Astrocyte (in vitro differentiated cells and primary cell): ENCODE measurements around the gene TARBP2.

Experiments
- EZH2 ChIP-seq: IDR thresholded peaks from 2 replicates; pipeline ENCODE4 v1.6.1; 2012; ENCODE audit warnings: mild to moderate bottlenecking, low read length, inconsistent platforms; ENCODE audit not compliant: insufficient read depth
- TF ChIP-seq, protein P1 (sequence below): IDR thresholded peaks from 2 replicates; pipeline ENCODE4 v1.5.1; 2011; ENCODE audit warnings: low read depth, mild to moderate bottlenecking, inconsistent platforms, low read length, moderate library complexity; ENCODE audit not compliant: insufficient read depth

GRCh38 chr12:53499266-53500141 lies 1.6 kb upstream of the TARBP2 start, which contains the start of gene MAP3K12:
- TF ChIP-seq, protein P1, sequence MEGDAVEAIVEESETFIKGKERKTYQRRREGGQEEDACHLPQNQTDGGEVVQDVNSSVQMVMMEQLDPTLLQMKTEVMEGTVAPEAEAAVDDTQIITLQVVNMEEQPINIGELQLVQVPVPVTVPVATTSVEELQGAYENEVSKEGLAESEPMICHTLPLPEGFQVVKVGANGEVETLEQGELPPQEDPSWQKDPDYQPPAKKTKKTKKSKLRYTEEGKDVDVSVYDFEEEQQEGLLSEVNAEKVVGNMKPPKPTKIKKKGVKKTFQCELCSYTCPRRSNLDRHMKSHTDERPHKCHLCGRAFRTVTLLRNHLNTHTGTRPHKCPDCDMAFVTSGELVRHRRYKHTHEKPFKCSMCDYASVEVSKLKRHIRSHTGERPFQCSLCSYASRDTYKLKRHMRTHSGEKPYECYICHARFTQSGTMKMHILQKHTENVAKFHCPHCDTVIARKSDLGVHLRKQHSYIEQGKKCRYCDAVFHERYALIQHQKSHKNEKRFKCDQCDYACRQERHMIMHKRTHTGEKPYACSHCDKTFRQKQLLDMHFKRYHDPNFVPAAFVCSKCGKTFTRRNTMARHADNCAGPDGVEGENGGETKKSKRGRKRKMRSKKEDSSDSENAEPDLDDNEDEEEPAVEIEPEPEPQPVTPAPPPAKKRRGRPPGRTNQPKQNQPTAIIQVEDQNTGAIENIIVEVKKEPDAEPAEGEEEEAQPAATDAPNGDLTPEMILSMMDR, result no peak
- no peak for TF ChIP-seq EZH2
